HepG2 (cell line): ENCODE data around the gene ARAP3. TPM values are rescaled to one million over a fixed set of nuclear protein-coding genes. Genes with fewer than 3 reads are reported as not detected.
A peak's percentile ranks its signal among the peaks of the same experiment; 100 is the strongest.

ENCODE experiments used
- CTCF ChIP-seq: sonication (generic); formaldehyde crosslinking; IDR thresholded peaks from 2 replicates; pipeline ENCODE4 v1.5.0; 2020; ENCODE audit warnings: mild to moderate bottlenecking, missing genetic modification reagents, moderate library complexity
- HMGXB4 ChIP-seq, 2 experiments: sonication (generic) in 1 of 2; formaldehyde crosslinking in 1 of 2; IDR thresholded peaks; 2 replicates each; pipeline versions ENCODE4 v1.4.0 to v1.6.1; 2018 to 2020; ENCODE audit warnings: missing genetic modification reagents in 2 of 2, borderline replicate concordance in 1 of 2, low read depth in 1 of 2, mild to moderate bottlenecking in 1 of 2, missing biosample characterization in 1 of 2
- HNF1B ChIP-seq: sonication (generic); formaldehyde crosslinking; IDR thresholded peaks from 2 replicates; pipeline ENCODE4 v1.5.1; 2020; ENCODE audit warnings: mild to moderate bottlenecking, moderate library complexity, missing genetic modification reagents
- MBNL3 ChIP-seq: fragments of 250-450 bp; sonication (Bioruptor Pico); conservative IDR thresholded peaks from 2 replicates; pipeline ENCODE4 v1.8.0; 2022; ENCODE audit warnings: mild to moderate bottlenecking, inconsistent platforms
- POGK ChIP-seq: sonication (generic); formaldehyde crosslinking; conservative IDR thresholded peaks from 2 replicates; pipeline ENCODE4 v1.8.0; 2022; ENCODE audit warnings: mild to moderate bottlenecking, moderate library complexity, missing genetic modification reagents
- PREB ChIP-seq: sonication (generic); formaldehyde crosslinking; IDR thresholded peaks from 2 replicates; pipeline ENCODE4 v1.4.0; 2020; ENCODE audit warnings: missing genetic modification reagents
- RAD21 ChIP-seq: fragments of 450-650 bp; formaldehyde crosslinking; IDR thresholded peaks from 2 replicates; pipeline ENCODE4 v1.5.0; 2020; ENCODE audit warnings: mild to moderate bottlenecking
- RXRB ChIP-seq: IDR thresholded peaks from 2 replicates; pipeline ENCODE4 v1.6.1; 2016; ENCODE audit warnings: borderline replicate concordance, missing genetic modification reagents, missing compliant biosample characterization
- ZMYM3 ChIP-seq: sonication (generic); formaldehyde crosslinking; IDR thresholded peaks from 2 replicates; pipeline ENCODE4 v1.5.1; 2020; ENCODE audit warnings: mild to moderate bottlenecking, missing genetic modification reagents
- ZMYM4 ChIP-seq: sonication (generic); formaldehyde crosslinking; IDR thresholded peaks from 2 replicates; pipeline ENCODE4 v1.8.1; 2023; ENCODE audit warnings: mild to moderate bottlenecking, missing genetic modification reagents
- ZNF501 ChIP-seq: sonication (generic); formaldehyde crosslinking; IDR thresholded peaks from 2 replicates; pipeline ENCODE4 v1.5.1; 2020; ENCODE audit warnings: mild to moderate bottlenecking, moderate library complexity, missing genetic modification reagents
- ZNF572 ChIP-seq: sonication (generic); formaldehyde crosslinking; IDR thresholded peaks from 2 replicates; pipeline ENCODE4 v1.5.1; 2020; ENCODE audit warnings: mild to moderate bottlenecking, missing genetic modification reagents
- ZNF598 ChIP-seq: sonication (generic); formaldehyde crosslinking; IDR thresholded peaks from 2 replicates; pipeline ENCODE4 v1.5.1; 2020; ENCODE audit warnings: mild to moderate bottlenecking, missing genetic modification reagents, borderline replicate concordance
- ZNF670 ChIP-seq: sonication (generic); formaldehyde crosslinking; IDR thresholded peaks from 2 replicates; pipeline ENCODE4 v1.8.0; 2022; ENCODE audit warnings: mild to moderate bottlenecking, missing genetic modification reagents, borderline replicate concordance
- ZNF691 ChIP-seq: sonication (generic); formaldehyde crosslinking; IDR thresholded peaks from 2 replicates; pipeline ENCODE4 v1.4.0; 2020; ENCODE audit warnings: missing genetic modification reagents, low read depth, mild to moderate bottlenecking, borderline replicate concordance
- ZSCAN31 ChIP-seq: sonication (generic); formaldehyde crosslinking; IDR thresholded peaks from 2 replicates; pipeline ENCODE4 v1.5.0; 2020; ENCODE audit warnings: low read depth, mild to moderate bottlenecking, missing genetic modification reagents
- polyA plus RNA-seq, 8 experiments: library from polyadenylated mRNA; depleted of rRNA in 3 of 8; stranded (reverse) in 7 of 8; unstranded in 1 of 8; fragments of >200 nt; fragmentation: Illumina TruSeq in 4 of 8; extraction: Trizol in 4 of 8; gene quantifications; 2 replicates each; pipeline versions ENCODE4 v1.2.1 to v1.2.3, GENCODE V29; 2011 to 2016; ENCODE audit warnings: low read depth in 4 of 8, missing spikeins in 1 of 8, mixed read lengths in 1 of 8; ENCODE audit not compliant: insufficient read depth in 1 of 8
- total RNA-seq, 5 experiments: library from RNA; depleted of rRNA; stranded (reverse); fragments of >200 nt; fragmentation: Illumina TruSeq; extraction: Trizol; gene quantifications; 2 replicates each; pipeline ENCODE4 v1.2.3, GENCODE V29; 2016; ENCODE audit warnings: low read depth in 1 of 5

The ARAP3 gene
- total and polyA plus RNA-seq, 2 of the 13 experiments (the other 11 are each of a cell fraction or from before 2014, with no cell fraction given): 0.25 TPM; not detected in 1

GRCh38 chr5:141691867-141692532, 10.0 kb upstream of the ARAP3 start (continued):
- TF ChIP-seq POGK (CRISPR knock-in tag) (0 out of 2 replicates have a peak, but pooled peaks have one; percentile 57), CTCF (CRISPR knock-in tag) (peak; percentile 99), ZNF691 (CRISPR knock-in tag) (0 out of 2 replicates have a peak, but pooled peaks have one; percentile 27), ZNF670 (CRISPR knock-in tag) (peak; percentile 43; the same call in 1 of the 2 replicates), ZNF572 (CRISPR knock-in tag) (0 out of 2 replicates have a peak, but pooled peaks have one; percentile 64), MBNL3 (CRISPR knock-in tag) (no peak), ZNF598 (CRISPR knock-in tag) (peak; percentile 85; the same call in 1 of the 2 replicates), ZNF501 (CRISPR knock-in tag) (peak; percentile 76), HNF1B (CRISPR knock-in tag) (peak; percentile 42; the same call in 1 of the 2 replicates), PREB (no peak), ZSCAN31 (CRISPR knock-in tag) (peak; percentile 53; the same call in 1 of the 2 replicates), RAD21 (CRISPR knock-in tag) (peak; percentile 98), RXRB (peak; percentile 14; the same call in 1 of the 2 replicates), ZMYM3 (CRISPR knock-in tag) (no peak), ZMYM4 (CRISPR knock-in tag) (0 out of 2 replicates have a peak, but pooled peaks have one; percentile 27), HMGXB4 (CRISPR knock-in tag; IDR thresholded peaks at IDR 0.05; ENCODE audit: borderline replicate concordance in 1 of 2, low read depth in 1 of 2) (peak; percentile 40 to 77; a peak in 1 of 4 replicates)
